Neural cell (in vitro differentiated cells): Measurements from ENCODE around the gene OTUB1.

Experiments
- EP300 ChIP-seq: fragments of 450-650 bp; conservative IDR thresholded peaks from 2 replicates; pipeline ENCODE4 v1.6.1; 2014; ENCODE audit warnings: antibody characterized with exemption, mild to moderate bottlenecking, moderate library complexity; ENCODE audit not compliant: poor library complexity, severe bottlenecking
- EZH2 ChIP-seq: fragments of 200-600, 300-800 bp; shearing (Covaris generic), sonication (generic); IDR thresholded peaks from 2 replicates; pipeline ENCODE4 v1.6.1; 2014; ENCODE audit warnings: antibody characterized with exemption, low read length, borderline replicate concordance, mild to moderate bottlenecking; ENCODE audit not compliant: insufficient read depth, poor library complexity, severe bottlenecking
- POLR2AphosphoS5 ChIP-seq: IDR thresholded peaks from 2 replicates; pipeline ENCODE4 v1.6.1; 2012
- RAD21 ChIP-seq: fragments of 450-650 bp; conservative IDR thresholded peaks from 2 replicates; pipeline ENCODE4 v1.6.1; 2014; ENCODE audit warnings: antibody characterized with exemption, mild to moderate bottlenecking, moderate library complexity
- SMC3 ChIP-seq: fragments of 450-650 bp; conservative IDR thresholded peaks from 2 replicates; pipeline ENCODE4 v1.6.1; 2014; ENCODE audit warnings: antibody characterized with exemption, mild to moderate bottlenecking, moderate library complexity; ENCODE audit not compliant: poor library complexity
- TAF1 ChIP-seq: IDR thresholded peaks from 2 replicates; pipeline ENCODE4 v1.6.1; 2012; ENCODE audit warnings: low read depth
- TF ChIP-seq, protein P1 (sequence below): fragments of 450-650 bp; IDR thresholded peaks from 2 replicates; pipeline ENCODE4 v1.5.1; 2014; ENCODE audit warnings: antibody characterized with exemption, mild to moderate bottlenecking, moderate library complexity; ENCODE audit not compliant: poor library complexity, severe bottlenecking
- TF ChIP-seq, protein P2 (sequence below): IDR thresholded peaks from 2 replicates; pipeline ENCODE4 v1.6.1; 2012; ENCODE audit warnings: borderline replicate concordance

DNA sequence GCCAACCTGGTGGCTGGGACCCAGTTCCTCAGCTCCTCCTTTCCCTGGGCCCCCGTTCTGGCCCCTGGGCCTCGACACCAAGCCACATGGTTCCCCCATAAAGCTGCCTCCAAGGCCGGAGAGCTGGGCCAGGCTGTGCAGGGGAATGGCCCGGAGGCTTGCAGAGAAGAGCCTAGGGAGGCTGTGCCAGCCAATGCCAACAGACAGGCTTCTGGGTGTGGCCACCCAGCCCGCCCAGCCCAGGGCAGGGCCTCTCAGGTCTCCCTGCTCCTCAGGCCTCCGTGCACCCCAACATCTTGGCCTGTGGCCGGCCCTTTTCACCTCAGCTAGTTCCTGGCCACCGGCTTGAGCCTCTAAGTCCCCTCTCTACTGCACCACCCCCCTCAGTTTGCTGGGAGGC, 32.1 kb downstream of the OTUB1 start:
- TF ChIP-seq, protein P1, sequence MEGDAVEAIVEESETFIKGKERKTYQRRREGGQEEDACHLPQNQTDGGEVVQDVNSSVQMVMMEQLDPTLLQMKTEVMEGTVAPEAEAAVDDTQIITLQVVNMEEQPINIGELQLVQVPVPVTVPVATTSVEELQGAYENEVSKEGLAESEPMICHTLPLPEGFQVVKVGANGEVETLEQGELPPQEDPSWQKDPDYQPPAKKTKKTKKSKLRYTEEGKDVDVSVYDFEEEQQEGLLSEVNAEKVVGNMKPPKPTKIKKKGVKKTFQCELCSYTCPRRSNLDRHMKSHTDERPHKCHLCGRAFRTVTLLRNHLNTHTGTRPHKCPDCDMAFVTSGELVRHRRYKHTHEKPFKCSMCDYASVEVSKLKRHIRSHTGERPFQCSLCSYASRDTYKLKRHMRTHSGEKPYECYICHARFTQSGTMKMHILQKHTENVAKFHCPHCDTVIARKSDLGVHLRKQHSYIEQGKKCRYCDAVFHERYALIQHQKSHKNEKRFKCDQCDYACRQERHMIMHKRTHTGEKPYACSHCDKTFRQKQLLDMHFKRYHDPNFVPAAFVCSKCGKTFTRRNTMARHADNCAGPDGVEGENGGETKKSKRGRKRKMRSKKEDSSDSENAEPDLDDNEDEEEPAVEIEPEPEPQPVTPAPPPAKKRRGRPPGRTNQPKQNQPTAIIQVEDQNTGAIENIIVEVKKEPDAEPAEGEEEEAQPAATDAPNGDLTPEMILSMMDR, result no peak
- no peak for TF ChIP-seq TAF1
- TF ChIP-seq EZH2, result no peak
- no peak for TF ChIP-seq SMC3
- TF ChIP-seq, protein P2, sequence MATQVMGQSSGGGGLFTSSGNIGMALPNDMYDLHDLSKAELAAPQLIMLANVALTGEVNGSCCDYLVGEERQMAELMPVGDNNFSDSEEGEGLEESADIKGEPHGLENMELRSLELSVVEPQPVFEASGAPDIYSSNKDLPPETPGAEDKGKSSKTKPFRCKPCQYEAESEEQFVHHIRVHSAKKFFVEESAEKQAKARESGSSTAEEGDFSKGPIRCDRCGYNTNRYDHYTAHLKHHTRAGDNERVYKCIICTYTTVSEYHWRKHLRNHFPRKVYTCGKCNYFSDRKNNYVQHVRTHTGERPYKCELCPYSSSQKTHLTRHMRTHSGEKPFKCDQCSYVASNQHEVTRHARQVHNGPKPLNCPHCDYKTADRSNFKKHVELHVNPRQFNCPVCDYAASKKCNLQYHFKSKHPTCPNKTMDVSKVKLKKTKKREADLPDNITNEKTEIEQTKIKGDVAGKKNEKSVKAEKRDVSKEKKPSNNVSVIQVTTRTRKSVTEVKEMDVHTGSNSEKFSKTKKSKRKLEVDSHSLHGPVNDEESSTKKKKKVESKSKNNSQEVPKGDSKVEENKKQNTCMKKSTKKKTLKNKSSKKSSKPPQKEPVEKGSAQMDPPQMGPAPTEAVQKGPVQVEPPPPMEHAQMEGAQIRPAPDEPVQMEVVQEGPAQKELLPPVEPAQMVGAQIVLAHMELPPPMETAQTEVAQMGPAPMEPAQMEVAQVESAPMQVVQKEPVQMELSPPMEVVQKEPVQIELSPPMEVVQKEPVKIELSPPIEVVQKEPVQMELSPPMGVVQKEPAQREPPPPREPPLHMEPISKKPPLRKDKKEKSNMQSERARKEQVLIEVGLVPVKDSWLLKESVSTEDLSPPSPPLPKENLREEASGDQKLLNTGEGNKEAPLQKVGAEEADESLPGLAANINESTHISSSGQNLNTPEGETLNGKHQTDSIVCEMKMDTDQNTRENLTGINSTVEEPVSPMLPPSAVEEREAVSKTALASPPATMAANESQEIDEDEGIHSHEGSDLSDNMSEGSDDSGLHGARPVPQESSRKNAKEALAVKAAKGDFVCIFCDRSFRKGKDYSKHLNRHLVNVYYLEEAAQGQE, result no peak
- TF ChIP-seq RAD21, result no peak
- no peak for TF ChIP-seq POLR2AphosphoS5
- TF ChIP-seq EP300, result no peak
